Left lung (tissue), 10 donors: ENCODE results near the gene CHTF8. TPM values are rescaled to one million over a fixed set of nuclear protein-coding genes. Genes with fewer than 3 reads are reported as not detected.
A peak's percentile ranks its signal among the peaks of the same experiment; 100 is the strongest.

ENCODE experiments used
- ATAC-seq: fragments of 200-7000 bp; cut with Tn5 transposase; one replicate; pipeline ENCODE4 v1.9.1; 2020; ENCODE audit warnings: moderate library complexity
- DNase-seq, 4 donors: peaks; one replicate each; pipeline ENCODE4 v3.0.0-alpha.2; 2013 to 2020
- H3K27ac ChIP-seq, 2 donors: fragments of 200-600 bp; sonication (generic) in 1 of 2; one replicate each; pipeline versions ENCODE4 v1.5.0 to v1.8.0; 2020 to 2021
- H3K27me3 ChIP-seq, 2 donors: fragments of 200-600 bp; sonication (generic) in 1 of 2; one replicate each; pipeline versions ENCODE4 v1.5.0 to v1.8.0; 2020 to 2021
- H3K36me3 ChIP-seq, 2 donors: fragments of 200-600 bp; sonication (generic) in 1 of 2; one replicate each; pipeline versions ENCODE4 v1.5.0 to v1.8.0; 2020 to 2021
- H3K4me1 ChIP-seq, 2 donors: fragments of 200-600 bp; one replicate each; pipeline ENCODE4 v1.8.0; 2021
- H3K4me3 ChIP-seq, 2 donors: fragments of 200-600 bp; sonication (generic) in 1 of 2; one replicate each; pipeline versions ENCODE4 v1.5.0 to v1.8.0; 2020 to 2021; ENCODE audit warnings: mild to moderate bottlenecking in 1 of 2
- H3K9me3 ChIP-seq, 2 donors: fragments of 200-600 bp; sonication (generic) in 1 of 2; one replicate each; pipeline versions ENCODE4 v1.5.0 to v1.8.0; 2020 to 2021
- CTCF ChIP-seq, 2 donors: fragments of 200-600 bp; sonication (generic) in 1 of 2; IDR thresholded peaks; one replicate each; pipeline versions ENCODE4 v1.5.0 to v1.8.0; 2021; ENCODE audit warnings: antibody characterized with exemption in 2 of 2
- intact Hi-C, 2 donors: fragments of 100-400 bp; cut with DNase I; formaldehyde crosslinking; loops; one replicate each; pipeline versions ENCODE4 v1.11.2 to v1.14.2; 2022
- polyA plus RNA-seq, 6 donors: library from polyadenylated mRNA; unstranded; fragments of 120-200 nt; gene quantifications; one replicate each; pipeline ENCODE4 v1.2.1, GENCODE V29; 2013; ENCODE audit not compliant: insufficient read length in 6 of 6
- total RNA-seq, 2 donors: library from RNA; stranded (reverse); fragmentation: NEBNext Ultra II Directional; extraction: Animal tissue kit (Norgen Biotek cat#: 25700); gene quantifications; one replicate each; pipeline ENCODE4 v1.2.1, GENCODE V29; 2021
- donor health status: DM: no; HTN: yes; CAD: no.
- donor health status: DM: no; HTN: no; CAD: no.

Gene CHTF8
- total and polyA plus RNA-seq, 8 donors, result 93.4 to 142 (median 124) TPM

GRCh38 chr16:69108064-69108904, 24.1 kb downstream of the CHTF8 start:
- peak overlapping the region in 1 of 2 donors; percentile 45 for H3K4me3 ChIP-seq

GRCh38 chr16:69107316-69107962, 24.9 kb downstream of the CHTF8 start:
- H3K36me3 ChIP-seq, result peaks cover 0 to 25% of the 10 kb centered on the region in 2 donors
- H3K27ac ChIP-seq, result peak overlapping the region in 1 of 2 donors; percentile 23
- no peaks in the 10 kb centered on the region for H3K9me3 ChIP-seq
- no peak for TF ChIP-seq CTCF (IDR thresholded peaks at IDR 0.05)
- H3K4me1 ChIP-seq, result peaks cover 11 to 32% of the 10 kb centered on the region in 2 donors
- peak overlapping the region; percentile 37 to 45 for H3K4me3 ChIP-seq
- DNase-seq (peak in 1 of 4 donors; percentile 85), ATAC-seq (peak; percentile 37)
- peaks cover 0 to 49% of the 10 kb centered on the region in 2 donors for H3K27me3 ChIP-seq
- intact Hi-C loops, result no loop called here

More at GRCh38 chr16:69108064-69108904, 24.1 kb downstream of the CHTF8 start:
- ATAC-seq (peak; percentile 37), DNase-seq (peak in 1 of 4 donors; percentile 30)
- peaks cover 0 to 31% of the 10 kb centered on the region in 2 donors for H3K36me3 ChIP-seq
- peaks cover 0 to 49% of the 10 kb centered on the region in 2 donors for H3K27me3 ChIP-seq
- no peaks in the 10 kb centered on the region for H3K9me3 ChIP-seq
- intact Hi-C loops, result no loop called here
- TF ChIP-seq CTCF (IDR thresholded peaks at IDR 0.05), result no peak
- peaks cover 11 to 36% of the 10 kb centered on the region in 2 donors for H3K4me1 ChIP-seq
- no peak overlapping the region for H3K27ac ChIP-seq

GRCh38 chr16:69106491-69107315, 25.7 kb downstream of the CHTF8 start:
- TF ChIP-seq CTCF (IDR thresholded peaks at IDR 0.05), result no peak
- intact Hi-C loops, result no loop called here
- no peak for ATAC-seq
- peaks cover 11 to 27% of the 10 kb centered on the region in 2 donors for H3K4me1 ChIP-seq
- H3K9me3 ChIP-seq, result no peaks in the 10 kb centered on the region
- H3K36me3 ChIP-seq, result peaks cover 0 to 22% of the 10 kb centered on the region in 2 donors
- peak in 1 of 4 donors; percentile 71 for DNase-seq
- peak overlapping the region; percentile 37 to 45 for H3K4me3 ChIP-seq
- H3K27me3 ChIP-seq, result peaks cover 0 to 49% of the 10 kb centered on the region in 2 donors
- H3K27ac ChIP-seq, result peak overlapping the region; percentile 13 to 33

- H3K36me3 ChIP-seq, result peaks cover 0 to 17% of the 10 kb centered on the region in 2 donors
- peaks cover 11 to 27% of the 10 kb centered on the region in 2 donors for H3K4me1 ChIP-seq
- TF ChIP-seq CTCF (IDR thresholded peaks at IDR 0.05), result no peak
- DNase-seq (peak in 3 of 4 donors; percentile 63 to 90 (median 64)), ATAC-seq (peak; percentile 72)
- peaks cover 0 to 49% of the 10 kb centered on the region in 2 donors for H3K27me3 ChIP-seq
- peak within 1 kb of the TSS; percentile 45 to 62 for H3K27ac ChIP-seq
- intact Hi-C loops, result no loop called here
- H3K4me3 ChIP-seq, result peak within 1 kb of the TSS; percentile 37 to 45
- no peaks in the 10 kb centered on the region for H3K9me3 ChIP-seq
These were observed 26.7 kb downstream of the CHTF8 start, which contains the start of gene HAS3 for GRCh38 chr16:69105501-69106361. HAS3 (plus strand) TSS chr16:69105653; CDS start chr16:69109396, 3,743 bp downstream.
